ENCODE data around the gene PON3. TPM values are rescaled to one million over a fixed set of nuclear protein-coding genes. Genes with fewer than 3 reads are reported as not detected.

Gene PON3
- total and polyA plus RNA-seq, 2 of the 8 experiments (the other 6 are each of a cell fraction or from before 2014, with no cell fraction given), result not detected

DNA sequence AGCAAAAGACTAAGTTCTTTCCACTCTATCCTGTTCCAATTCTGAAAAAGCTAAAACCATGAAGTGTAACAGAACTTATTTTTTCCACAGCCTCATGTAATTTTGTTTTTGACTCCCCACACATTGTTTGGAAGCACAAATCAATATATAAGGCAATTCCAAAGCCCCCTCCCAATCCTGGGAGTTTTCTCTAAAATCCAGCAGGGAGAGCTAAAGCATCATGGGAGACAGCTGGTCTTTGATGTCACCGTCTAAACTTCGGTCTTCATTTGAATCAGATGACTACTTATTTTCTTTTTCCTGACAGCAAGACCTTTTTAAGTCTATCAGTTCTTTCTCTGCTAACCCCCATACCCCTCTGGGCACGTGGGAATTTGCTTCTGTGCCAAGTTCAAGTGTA is 38.6 kb downstream of the PON3 start:
- Histone ChIP-seq H3K79me1 (ENCODE audit: low read depth, low read length) (no peaks in the 10 kb centered on the region), H3K23me2 (ENCODE audit: low read depth, low read length) (no peaks in the 10 kb centered on the region), H3K27ac (ENCODE audit: low read depth, low read length) (no peak overlapping the region), H3K4me3 (ENCODE audit: extremely low read depth in 1 of 4, insufficient read depth in 2 of 4, low read depth in 3 of 4, low read length in 4 of 4) (no peak overlapping the region), H4K8ac (ENCODE audit: extremely low read depth, insufficient read depth, low read length) (no peak overlapping the region), H3K23ac (ENCODE audit: insufficient read length) (no peak overlapping the region), H3K9me3 (ENCODE audit: insufficient read depth in 2 of 2, low read depth in 1 of 2, low read length in 1 of 2) (peaks cover 5% of the 10 kb centered on the region in 2 experiments; a peak in 1 of 4 replicates), H3K18ac (ENCODE audit: extremely low read depth, low read length) (no peak overlapping the region), H3K56ac (replicated peaks; ENCODE audit: insufficient read length, low read depth, low read length) (no peak overlapping the region), H3K4me2 (ENCODE audit: insufficient read depth in 1 of 2, low read depth in 2 of 2, low read length in 2 of 2) (no peak overlapping the region), H2BK120ac (replicated peaks; ENCODE audit: low read depth, low read length) (no peak overlapping the region), H2BK15ac (ENCODE audit: low read length) (no peak overlapping the region), H3K36me3 (ENCODE audit: control insufficient read depth in 2 of 4, insufficient read depth in 4 of 4, low read length in 3 of 4) (no peaks in the 10 kb centered on the region), H3K4ac (replicated peaks; ENCODE audit: insufficient read length, low read depth, low read length) (no peak overlapping the region), H4K5ac (ENCODE audit: insufficient read length, low read depth, low read length) (no peak overlapping the region), H4K20me1 (replicated peaks in 1 of 2; ENCODE audit: control insufficient read depth in 1 of 2, insufficient read depth in 2 of 2, low read length in 2 of 2) (no peaks in the 10 kb centered on the region), H4K91ac (replicated peaks; ENCODE audit: insufficient read length, low read length) (no peak overlapping the region), H2BK5ac (ENCODE audit: low read depth, low read length) (no peak overlapping the region), H2AK5ac (ENCODE audit: low read depth, low read length) (no peak overlapping the region), H3K4me1 (replicated peaks in 1 of 4; ENCODE audit: control insufficient read depth in 3 of 4, insufficient read depth in 4 of 4, low read length in 3 of 4) (no peaks in the 10 kb centered on the region), H3K27me3 (replicated peaks in 1 of 4; ENCODE audit: control insufficient read depth in 3 of 4, extremely low read depth in 1 of 4, insufficient read depth in 3 of 4, low read length in 3 of 4) (no peaks in the 10 kb centered on the region), H3K79me2 (ENCODE audit: control insufficient read depth in 1 of 2, insufficient read depth in 2 of 2, low read length in 2 of 2) (no peaks in the 10 kb centered on the region), H2BK20ac (ENCODE audit: low read length) (no peak overlapping the region), H2AFZ (ENCODE audit: low read length) (no peak overlapping the region), H3K14ac (ENCODE audit: insufficient read length) (no peak overlapping the region), H2BK12ac (ENCODE audit: low read depth, low read length) (no peak overlapping the region), H3K9ac (replicated peaks in 1 of 4; ENCODE audit: extremely low read depth in 1 of 4, low read depth in 3 of 4, low read length in 3 of 4) (no peak overlapping the region)
- CTCF ChIA-PET (ENCODE audit: partially characterized antibody), result interaction anchor here (0.5 to 1.5 kb wide), 4 partner anchors 48 to 333 kb away, joined by 3 to 6 read pairs (median 4); no protein-coding TSS in a partner anchor
- DNase-seq (ENCODE audit: low read depth in 1 of 2, low spot score in 2 of 2) (no peak), FAIRE-seq (no peak)
- POLR2A ChIA-PET (ENCODE audit: partially characterized antibody), result no interaction called here
- WGBS, 2 experiments (ENCODE audit: extremely low coverage in 1 of 2, insufficient coverage in 1 of 2, insufficient read length in 1 of 2, insufficient replicate concordance in 2 of 2, low coverage in 1 of 2, low lambda C conversion rate in 2 of 2, missing lambda C conversion rate in 1 of 2), result 80% methylated on average over 3 of the region's 3 CpGs; no CpG with 5 or more reads in 1 of the 2 experiments
- TF ChIP-seq USF2 (IDR thresholded peaks at IDR 0.05; ENCODE audit: low read length) (no peak), RAD21 (IDR thresholded peaks at IDR 0.05 in 1 of 2, conservative IDR thresholded peaks at IDR 0.05 in 1 of 2; ENCODE audit: low read depth in 2 of 2, low read length in 2 of 2) (peak; percentile 52 to 55)
